ENCODE data around the gene SPTBN5. TPM values are rescaled to one million over a fixed set of nuclear protein-coding genes. Genes with fewer than 3 reads are reported as not detected.

SPTBN5 gene
- total RNA-seq, 1 experiment from 2014 or later: 3.2 TPM

GRCh38 chr15:41901431-41901830, 7.6 kb upstream of the SPTBN5 start:
- no TSS peak for BruUV-seq (replicated peaks)
- Histone ChIP-seq H3K9me3 (ENCODE audit: low read depth, low read length, poor library complexity, severe bottlenecking) (no peaks in the 10 kb centered on the region), H3K4me1 (ENCODE audit: insufficient read depth, low read length, poor library complexity, severe bottlenecking) (no peaks in the 10 kb centered on the region), H3K27me3 (replicated peaks; ENCODE audit: insufficient read depth, low read depth, low read length, poor library complexity) (no peaks in the 10 kb centered on the region), H3K27ac (ENCODE audit: low read depth, low read length, poor library complexity, severe bottlenecking) (no peak overlapping the region), H3K4me3 (ENCODE audit: low read depth, low read length, poor library complexity, severe bottlenecking) (no peak overlapping the region), H3K36me3 (ENCODE audit: insufficient read depth, low read length, poor library complexity, severe bottlenecking) (peaks cover 2% of the 10 kb centered on the region)
- ChIA-PET CTCF (no interaction called here), POLR2A (ENCODE audit: low non-redundant PET) (no interaction called here)
- DNase-seq (ENCODE audit: low spot score): no peak
- TF ChIP-seq CTCF (conservative IDR thresholded peaks at IDR 0.05; ENCODE audit: low read depth, low read length) (no peak), EZH2 (IDR thresholded peaks at IDR 0.05; ENCODE audit: borderline replicate concordance, low read depth, low read length, poor library complexity, severe bottlenecking) (no peak)
- intact Hi-C loops (cut with micrococcal nuclease; ENCODE audit: unreplicated experiment): loop anchor here (5.0 to 10.0 kb wide), 2 partner anchors 347 to 434 kb away; partner anchors contain the start of gene TYRO3

- ChIA-PET CTCF (interaction anchor here (0.6 kb wide), 1 partner anchor 205 kb away, joined by 3 read pairs; no protein-coding TSS in a partner anchor), POLR2A (ENCODE audit: low non-redundant PET) (no interaction called here)
- no TSS peak for BruUV-seq (replicated peaks)
- H3K4me3 ChIP-seq (ENCODE audit: low read depth, low read length, poor library complexity, severe bottlenecking): no peak overlapping the region
- no peaks in the 10 kb centered on the region for H3K27me3 ChIP-seq (replicated peaks; ENCODE audit: insufficient read depth, low read depth, low read length, poor library complexity)
- TF ChIP-seq EZH2 (IDR thresholded peaks at IDR 0.05; ENCODE audit: borderline replicate concordance, low read depth, low read length, poor library complexity, severe bottlenecking): no peak
- no peak for TF ChIP-seq CTCF (conservative IDR thresholded peaks at IDR 0.05; ENCODE audit: low read depth, low read length)
- no peak for DNase-seq (ENCODE audit: low spot score)
- no peak overlapping the region for H3K27ac ChIP-seq (ENCODE audit: low read depth, low read length, poor library complexity, severe bottlenecking)
- H3K9me3 ChIP-seq (ENCODE audit: low read depth, low read length, poor library complexity, severe bottlenecking): no peaks in the 10 kb centered on the region
- H3K36me3 ChIP-seq (ENCODE audit: insufficient read depth, low read length, poor library complexity, severe bottlenecking): no peaks in the 10 kb centered on the region
- no peaks in the 10 kb centered on the region for H3K4me1 ChIP-seq (ENCODE audit: insufficient read depth, low read length, poor library complexity, severe bottlenecking)
- intact Hi-C loops (cut with micrococcal nuclease; ENCODE audit: unreplicated experiment): loop anchor here (5.0 to 10.0 kb wide), 2 partner anchors 346 to 433 kb away; partner anchors contain the start of gene TYRO3
These were observed 6.9 kb upstream of the SPTBN5 start for GRCh38 chr15:41900526-41901380.

- no peak for DNase-seq (ENCODE audit: low spot score)
- intact Hi-C loops (cut with micrococcal nuclease; ENCODE audit: unreplicated experiment): loop anchor here (5.0 to 10.0 kb wide), 2 partner anchors 345 to 433 kb away; partner anchors contain the start of gene TYRO3
- TF ChIP-seq EZH2 (IDR thresholded peaks at IDR 0.05; ENCODE audit: borderline replicate concordance, low read depth, low read length, poor library complexity, severe bottlenecking) (no peak), CTCF (conservative IDR thresholded peaks at IDR 0.05; ENCODE audit: low read depth, low read length) (no peak)
- TSS peak; percentile 48 for BruUV-seq (replicated peaks)
- H3K4me3 ChIP-seq (ENCODE audit: low read depth, low read length, poor library complexity, severe bottlenecking): no peak overlapping the region
- H3K9me3 ChIP-seq (ENCODE audit: low read depth, low read length, poor library complexity, severe bottlenecking): no peaks in the 10 kb centered on the region
- H3K36me3 ChIP-seq (ENCODE audit: insufficient read depth, low read length, poor library complexity, severe bottlenecking): no peaks in the 10 kb centered on the region
- ChIA-PET CTCF (no interaction called here), POLR2A (ENCODE audit: low non-redundant PET) (no interaction called here)
- H3K27me3 ChIP-seq (replicated peaks; ENCODE audit: insufficient read depth, low read depth, low read length, poor library complexity): no peaks in the 10 kb centered on the region
- H3K4me1 ChIP-seq (ENCODE audit: insufficient read depth, low read length, poor library complexity, severe bottlenecking): peaks cover 3% of the 10 kb centered on the region
- no peak overlapping the region for H3K27ac ChIP-seq (ENCODE audit: low read depth, low read length, poor library complexity, severe bottlenecking)
These were observed 6.1 kb upstream of the SPTBN5 start for GRCh38 chr15:41899854-41900442.

Data from A673 (cell line).